GM21367 (cell line): Measurements from ENCODE around the gene ATP2B3.

Experiments used
- ATAC-seq: cut with Tn5 transposase; IDR thresholded peaks from one replicate; pipeline ENCODE4 v1.9.1; 2021; ENCODE audit not compliant: unreplicated experiment

ATP2B3 gene

GRCh38 chrX:153564047-153564606 lies 46.7 kb downstream of the ATP2B3 start:
- ATAC-seq, result no peak

DNA sequence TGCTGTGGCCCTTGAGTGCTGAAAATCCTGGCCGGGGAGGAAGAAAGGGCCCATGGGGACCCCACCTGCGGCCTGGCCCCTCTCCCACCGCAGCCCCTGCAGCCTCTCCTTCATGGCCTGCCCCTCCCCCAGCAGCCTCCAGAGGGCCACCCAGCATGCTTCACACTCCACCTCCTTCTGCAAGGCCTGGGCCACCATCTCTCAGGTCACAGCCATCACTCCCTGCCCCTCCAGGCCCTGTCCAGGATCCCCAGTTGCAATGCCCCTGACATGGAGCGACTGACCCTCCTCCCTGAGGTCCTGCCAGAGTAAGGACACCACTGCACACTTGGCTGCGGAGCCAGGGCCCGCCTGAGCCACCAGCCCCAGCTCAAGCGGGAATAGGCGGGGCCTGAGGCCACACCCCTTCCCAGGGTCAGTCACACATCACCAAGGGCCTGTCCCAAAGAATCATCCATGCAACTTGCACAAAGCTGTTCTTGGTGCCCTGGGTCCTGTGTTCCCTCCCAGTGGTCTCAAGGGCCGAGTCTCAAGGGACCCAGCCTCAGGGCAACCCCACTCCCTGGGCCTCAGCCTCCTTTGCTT lies 48.6 kb downstream of the ATP2B3 start:
- ATAC-seq, result no peak

DNA sequence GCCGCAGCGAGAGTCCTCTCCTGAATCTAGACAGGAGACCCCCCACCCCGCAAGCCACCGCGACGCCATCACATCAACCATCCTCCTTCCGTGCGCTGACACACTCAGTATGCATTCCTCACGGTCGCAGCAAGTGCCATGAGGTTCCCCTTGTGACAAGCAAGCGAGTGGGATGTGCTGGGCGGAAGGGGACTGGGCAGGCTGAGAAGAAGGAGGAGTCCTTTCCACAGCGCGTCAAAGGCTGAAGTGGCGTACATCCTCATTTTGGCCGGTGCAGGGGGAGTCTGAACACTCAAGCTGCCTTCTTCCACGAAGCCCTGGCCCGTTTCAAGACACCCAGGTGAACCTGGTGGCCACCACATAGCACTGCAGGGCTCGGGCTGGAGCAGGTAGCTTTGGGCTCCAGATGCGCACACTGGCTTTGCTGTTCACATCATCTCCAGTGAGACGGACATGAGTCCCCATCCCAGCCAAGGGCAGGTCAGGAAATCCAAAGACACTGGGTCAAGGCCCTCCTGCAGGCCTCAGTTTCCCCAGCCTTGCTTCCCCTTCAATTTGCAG lies 51.1 kb downstream of the ATP2B3 start:
- ATAC-seq, result no peak

DNA sequence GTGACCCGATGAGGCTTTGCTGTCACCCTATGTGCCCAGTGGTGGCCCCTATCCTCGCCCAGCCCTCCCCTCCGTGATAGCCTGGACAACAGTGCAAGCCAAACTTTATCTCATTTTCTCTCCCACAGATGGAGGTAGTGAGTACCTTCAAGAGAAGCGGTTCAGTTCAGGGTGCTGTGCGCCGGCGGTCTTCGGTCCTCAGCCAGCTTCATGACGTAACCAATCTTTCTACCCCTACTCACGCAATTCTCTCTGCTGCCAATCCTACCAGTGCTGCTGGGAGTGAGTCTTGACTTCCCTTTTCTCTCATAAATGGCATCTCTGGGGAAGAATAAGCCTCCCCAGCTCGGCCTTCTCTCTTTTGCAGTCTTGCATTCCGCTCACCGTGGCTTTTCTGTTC lies 52.0 kb downstream of the ATP2B3 start:
- no peak for ATAC-seq

DNA sequence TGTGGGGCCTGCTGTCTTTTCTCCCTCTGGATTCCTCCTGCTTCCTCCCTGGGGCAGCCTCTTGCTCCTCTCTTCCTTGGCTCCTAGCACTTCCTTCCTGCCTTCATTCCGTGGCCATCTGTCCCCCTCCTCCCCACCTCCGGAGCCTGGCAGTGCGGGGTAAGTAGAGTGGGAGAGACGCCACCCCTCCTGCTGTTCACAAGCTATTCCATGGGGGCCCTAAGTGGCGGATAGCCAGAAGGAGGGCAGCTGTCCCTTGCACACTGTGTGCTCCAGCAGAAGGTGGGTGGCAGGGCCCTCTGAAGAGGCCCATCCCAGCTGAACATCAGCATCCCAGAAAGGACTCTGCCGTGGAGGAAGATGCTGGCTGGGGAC lies 54.1 kb downstream of the ATP2B3 start:
- no peak for ATAC-seq

DNA sequence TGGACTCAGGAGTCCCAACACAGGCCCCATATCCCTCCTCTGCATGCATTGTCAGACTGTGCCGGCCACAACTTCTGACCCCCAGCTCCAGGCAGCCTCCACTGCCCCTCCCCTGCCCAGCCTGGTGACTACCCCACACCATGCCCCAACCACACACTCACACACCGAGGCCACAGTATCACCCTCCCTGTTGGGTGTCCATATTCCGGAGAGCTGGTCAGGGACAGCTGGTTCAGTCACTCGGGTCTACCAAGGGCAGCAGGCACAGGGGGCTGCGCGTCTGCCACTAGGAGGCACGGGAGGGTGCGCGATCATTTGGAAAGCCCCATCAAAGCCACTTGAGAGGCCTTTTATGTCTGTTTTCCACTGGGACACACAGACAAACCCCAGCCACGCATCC lies 55.2 kb downstream of the ATP2B3 start:
- ATAC-seq, result no peak

DNA sequence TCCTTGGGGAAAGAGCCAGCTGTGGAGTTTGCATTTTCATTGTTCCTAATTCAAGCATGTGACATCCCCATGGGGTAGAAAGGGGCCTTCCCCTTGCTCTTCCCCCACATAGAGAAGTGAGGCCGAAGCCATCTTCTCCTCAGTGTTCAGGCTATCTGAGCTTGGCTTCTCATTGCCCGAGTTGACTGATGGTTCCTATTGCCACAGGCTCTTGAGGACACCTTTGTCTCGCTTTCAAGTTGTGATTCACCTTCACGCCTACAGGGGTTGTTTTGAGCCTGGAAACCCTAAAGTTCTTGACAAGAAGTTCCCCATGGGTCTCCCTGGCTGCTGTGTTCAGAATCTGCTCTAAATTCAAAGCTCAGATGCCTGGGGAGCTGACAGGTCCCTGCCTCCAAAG lies 56.5 kb downstream of the ATP2B3 start:
- ATAC-seq, result no peak

DNA sequence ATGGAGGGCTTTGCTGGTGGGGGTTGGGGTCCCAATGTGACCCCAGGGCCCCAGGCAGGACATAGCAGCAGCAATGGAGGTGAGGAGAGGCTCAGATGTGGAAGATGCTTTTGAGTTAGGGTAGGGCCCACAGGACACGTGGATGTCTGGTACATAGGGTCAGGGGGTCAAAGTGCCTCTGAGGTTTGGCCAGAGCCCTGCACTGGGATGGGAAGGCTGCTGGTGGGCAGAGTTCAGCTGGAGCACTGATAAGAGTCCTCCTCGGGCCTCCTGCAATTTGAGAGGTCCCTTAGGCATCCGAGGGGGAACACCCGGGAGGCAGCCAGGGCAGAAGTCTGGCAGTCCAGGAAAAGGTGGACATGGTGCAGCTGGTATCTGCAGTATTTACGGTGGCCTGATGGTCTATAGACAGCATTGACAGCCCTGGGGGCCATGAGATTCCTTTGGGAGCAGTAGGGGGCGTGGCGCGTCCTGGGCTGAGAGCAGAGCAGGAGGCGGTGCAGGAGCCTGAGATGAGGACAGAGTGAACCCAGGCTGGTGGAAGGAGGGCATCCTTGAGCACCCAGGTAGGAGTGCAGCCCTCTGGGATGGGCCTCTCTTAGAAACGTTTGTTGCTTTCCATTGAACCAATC lies 58.9 kb downstream of the ATP2B3 start:
- no peak for ATAC-seq

- ATAC-seq, result no peak
These were observed 59.5 kb downstream of the ATP2B3 start for GRCh38 chrX:153576961-153577360.

DNA sequence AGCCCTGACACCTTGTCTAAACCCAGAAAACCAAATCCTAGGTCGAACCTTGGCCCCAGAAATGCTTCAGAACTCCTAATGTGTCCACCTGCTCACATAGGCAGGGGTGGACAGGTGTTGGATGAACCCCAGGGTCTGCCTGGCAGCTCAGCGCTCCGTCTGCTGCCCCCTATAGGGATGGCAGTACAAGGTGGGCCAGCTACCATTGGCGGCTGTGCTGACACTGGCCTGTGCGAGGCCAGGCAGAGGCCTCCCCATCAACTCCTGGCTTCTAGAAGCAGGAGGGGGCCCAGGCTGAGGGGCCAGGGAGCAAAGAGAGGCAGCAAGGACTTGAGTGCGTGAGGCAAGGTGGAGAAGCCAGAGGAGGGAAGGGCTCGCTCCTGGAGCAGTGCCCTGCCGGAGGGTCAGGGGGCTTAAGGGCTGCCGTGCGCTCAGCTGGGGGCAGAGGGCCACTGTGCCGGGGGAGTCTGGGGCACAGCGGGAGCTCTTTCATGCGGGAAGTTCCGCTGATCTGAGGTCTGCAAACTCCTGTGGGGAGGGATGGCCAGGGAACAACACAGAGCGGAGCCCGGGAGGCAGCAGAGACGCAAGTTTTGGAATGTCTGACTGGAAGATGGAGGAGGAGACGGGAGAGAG lies 60.9 kb downstream of the ATP2B3 start:
- ATAC-seq, result no peak

GRCh38 chrX:153578889-153579288 lies 61.4 kb downstream of the ATP2B3 start:
- ATAC-seq, result no peak

DNA sequence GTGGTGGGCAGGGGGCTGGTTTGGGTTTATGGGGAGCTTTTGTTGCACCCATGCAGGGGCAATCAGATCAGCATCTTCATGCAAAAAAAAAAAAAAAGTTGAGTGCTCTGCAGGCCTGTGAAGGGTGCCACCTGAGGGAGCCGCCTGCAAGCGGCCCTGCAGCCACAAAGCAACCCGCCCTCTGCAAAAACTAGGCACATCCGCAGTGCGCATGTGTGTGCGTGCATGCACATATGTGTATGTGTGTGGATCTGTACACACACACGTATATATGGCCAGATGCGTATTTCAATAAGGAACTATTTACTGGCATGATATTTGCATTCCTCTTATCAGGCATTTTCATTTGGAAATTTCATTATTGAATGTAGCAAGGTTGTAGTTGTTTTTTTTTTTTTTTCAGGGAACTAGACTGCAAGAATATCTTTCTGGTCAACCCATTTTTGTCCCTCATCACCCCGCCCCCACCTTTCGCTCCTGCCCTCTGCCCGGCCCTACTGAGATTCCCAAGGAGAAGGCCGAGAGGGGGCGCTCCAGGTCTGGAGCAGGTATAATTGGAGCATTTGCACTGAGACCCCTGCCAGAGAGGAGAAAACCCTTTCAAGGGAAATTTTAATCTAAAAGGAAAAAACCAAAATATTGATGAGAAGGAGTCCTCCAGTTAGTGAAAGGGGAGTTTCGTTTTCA lies 63.4 kb downstream of the ATP2B3 start:
- ATAC-seq, result no peak

DNA sequence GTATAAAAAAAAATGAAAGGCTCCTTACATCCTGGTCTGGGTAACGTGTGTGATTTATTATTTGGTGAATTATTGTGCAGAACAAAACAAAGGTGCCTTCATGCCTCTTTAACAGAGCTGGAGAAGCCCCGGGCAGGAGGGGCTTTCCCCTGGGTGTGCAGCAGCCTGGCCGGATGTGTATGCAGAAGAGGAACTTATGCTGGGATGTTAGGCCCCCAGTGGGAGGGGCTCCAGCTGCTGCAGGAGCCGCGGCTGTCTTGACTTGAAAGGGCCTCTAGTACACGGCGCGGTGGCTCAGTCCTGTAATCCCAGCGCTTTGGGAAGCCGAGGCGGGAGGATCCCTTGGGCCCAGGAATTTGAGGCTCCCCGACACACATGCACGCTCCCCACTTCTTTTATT lies 65.5 kb downstream of the ATP2B3 start:
- peak; percentile 99 for ATAC-seq

GRCh38 chrX:153583433-153583832 lies 66.0 kb downstream of the ATP2B3 start:
- ATAC-seq, result no peak

GRCh38 chrX:153585827-153586226 lies 68.4 kb downstream of the ATP2B3 start:
- ATAC-seq, result no peak

DNA sequence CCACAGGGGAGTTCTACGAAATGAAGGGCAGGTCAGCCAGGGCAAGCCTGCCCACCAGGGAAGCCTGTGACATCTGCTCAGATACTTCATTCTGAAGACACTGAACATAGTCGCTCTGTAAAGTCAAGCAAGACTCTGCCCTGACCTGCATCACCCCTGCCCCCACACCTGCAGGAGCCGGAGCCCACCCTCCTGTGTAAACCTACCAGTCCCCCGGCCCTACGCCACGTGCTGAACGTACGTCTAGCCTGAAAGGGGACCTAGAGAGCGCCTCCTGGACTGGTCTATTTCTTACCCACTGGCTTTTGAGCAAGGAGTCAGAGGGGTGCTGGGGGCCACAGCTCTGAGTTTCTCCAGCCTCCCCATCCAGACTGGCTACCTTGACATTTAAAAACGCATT lies 69.9 kb downstream of the ATP2B3 start:
- no peak for ATAC-seq

- ATAC-seq, result no peak
These were observed 70.8 kb downstream of the ATP2B3 start for GRCh38 chrX:153588021-153588781.

DNA sequence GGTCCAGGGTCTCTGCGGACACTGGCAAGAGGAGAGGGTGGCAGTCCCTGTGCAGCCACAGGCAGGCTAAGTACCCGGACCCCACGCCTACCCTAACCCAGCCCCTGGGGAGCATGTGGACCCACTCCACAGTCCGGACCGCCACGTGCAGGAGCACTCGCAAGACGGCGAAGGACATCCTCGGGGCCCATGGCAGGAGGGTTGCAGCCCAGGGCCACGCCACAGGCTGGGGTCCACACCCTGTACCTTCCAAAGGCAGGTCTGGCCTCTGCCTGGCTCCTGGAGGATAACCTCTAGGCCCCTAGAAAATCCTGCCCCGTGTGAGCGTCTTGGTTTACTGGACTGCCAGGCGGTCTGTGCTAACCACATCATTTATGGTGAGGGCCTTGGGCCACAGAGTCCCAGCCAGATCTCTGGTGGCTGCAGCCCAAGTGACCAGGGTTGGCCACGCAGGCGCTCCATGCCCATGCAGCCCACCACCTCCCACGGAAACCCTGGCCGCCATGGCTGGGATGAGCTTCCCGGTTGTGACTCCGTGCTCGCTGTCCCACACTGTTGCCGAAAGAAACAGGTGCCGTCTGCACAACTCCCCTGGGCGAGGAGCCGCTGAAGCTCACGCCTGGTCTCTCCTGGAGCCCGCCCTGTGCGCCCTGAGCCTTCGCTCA lies 71.5 kb downstream of the ATP2B3 start:
- no peak for ATAC-seq

- no peak for ATAC-seq
These were observed 73.8 kb downstream of the ATP2B3 start for GRCh38 chrX:153590961-153591956.
